ENCODE measurements around the gene LRRC75A.

- TF ChIP-seq CTCF (conservative IDR thresholded peaks at IDR 0.05 in 1 of 2, IDR thresholded peaks at IDR 0.05 in 1 of 2; ENCODE audit: extremely low read depth in 1 of 2, insufficient read depth in 1 of 2, low read depth in 1 of 2, low read length in 2 of 2) (no peak), EZH2 (IDR thresholded peaks at IDR 0.05; ENCODE audit: borderline replicate concordance, low read length) (no peak)
Measured at GRCh38 chr17:16467886-16468285, 24.1 kb downstream of the LRRC75A start.

Measured in mammary epithelial cell (primary cell).